HepG2 (cell line): ENCODE data around the gene SP5. TPM values are rescaled to one million over a fixed set of nuclear protein-coding genes. Genes with fewer than 3 reads are reported as not detected.

Experiments used
- FOXP1 ChIP-seq, 2 experiments: fragments of 450-650 bp in 1 of 2; IDR thresholded peaks; 2 replicates each; pipeline ENCODE4 v1.6.1; 2017 to 2018; ENCODE audit warnings: antibody characterized with exemption in 1 of 2
- GZF1 ChIP-seq: sonication (generic); formaldehyde crosslinking; IDR thresholded peaks from 2 replicates; pipeline ENCODE4 v1.5.1; 2020; ENCODE audit warnings: mild to moderate bottlenecking, missing genetic modification reagents
- HOXD1 ChIP-seq: sonication (generic); formaldehyde crosslinking; IDR thresholded peaks from 2 replicates; pipeline ENCODE4 v1.5.0; 2020; ENCODE audit warnings: missing genetic modification reagents
- MTA1 ChIP-seq: sonication (generic); formaldehyde crosslinking; IDR thresholded peaks from 2 replicates; pipeline ENCODE4 v1.4.0; 2020; ENCODE audit warnings: missing genetic modification reagents, mild to moderate bottlenecking, borderline replicate concordance
- SATB2 ChIP-seq: sonication (generic); formaldehyde crosslinking; IDR thresholded peaks from 2 replicates; pipeline ENCODE4 v1.5.0; 2020; ENCODE audit warnings: missing genetic modification reagents
- SRSF9 ChIP-seq: fragments of 200-400 bp; formaldehyde crosslinking; IDR thresholded peaks from 2 replicates; pipeline ENCODE4 v1.6.1; 2018; ENCODE audit warnings: borderline replicate concordance, mild to moderate bottlenecking, low read depth, low read length; ENCODE audit not compliant: insufficient read depth, poor library complexity, severe bottlenecking
- ZNF207 ChIP-seq: fragments of 450-650 bp; IDR thresholded peaks from 2 replicates; pipeline ENCODE4 v1.6.1; 2016; ENCODE audit warnings: antibody characterized with exemption, borderline replicate concordance
- ZNF34 ChIP-seq: sonication (generic); formaldehyde crosslinking; IDR thresholded peaks from 2 replicates; pipeline ENCODE4 v1.4.0; 2020; ENCODE audit warnings: mild to moderate bottlenecking, missing genetic modification reagents, borderline replicate concordance
- ZNF547 ChIP-seq: sonication (generic); formaldehyde crosslinking; IDR thresholded peaks from 2 replicates; pipeline ENCODE4 v1.5.1; 2020; ENCODE audit warnings: mild to moderate bottlenecking, missing genetic modification reagents
- polyA plus RNA-seq, 8 experiments: library from polyadenylated mRNA; depleted of rRNA in 3 of 8; stranded (reverse) in 7 of 8; unstranded in 1 of 8; fragments of >200 nt; fragmentation: Illumina TruSeq in 4 of 8; extraction: Trizol in 4 of 8; gene quantifications; 2 replicates each; pipeline versions ENCODE4 v1.2.1 to v1.2.3, GENCODE V29; 2011 to 2016; ENCODE audit warnings: low read depth in 4 of 8, missing spikeins in 1 of 8, mixed read lengths in 1 of 8; ENCODE audit not compliant: insufficient read depth in 1 of 8
- total RNA-seq, 5 experiments: library from RNA; depleted of rRNA; stranded (reverse); fragments of >200 nt; fragmentation: Illumina TruSeq; extraction: Trizol; gene quantifications; 2 replicates each; pipeline ENCODE4 v1.2.3, GENCODE V29; 2016; ENCODE audit warnings: low read depth in 1 of 5
- TF ChIP-seq, protein P1 (sequence below): sonication (generic); formaldehyde crosslinking; IDR thresholded peaks from 2 replicates; pipeline ENCODE4 v1.4.0; 2020; ENCODE audit warnings: mild to moderate bottlenecking, low read depth, missing genetic modification reagents
- TF ChIP-seq, protein P2 (sequence below): sonication (generic); formaldehyde crosslinking; IDR thresholded peaks from 2 replicates; pipeline ENCODE4 v1.4.0; 2020; ENCODE audit warnings: mild to moderate bottlenecking, missing genetic modification reagents, borderline replicate concordance
- TF ChIP-seq, protein P3 (sequence below): conservative IDR thresholded peaks from 2 replicates; pipeline ENCODE4 v1.6.1; 2018; ENCODE audit warnings: missing genetic modification reagents
- TF ChIP-seq, protein P4 (sequence below): sonication (generic); formaldehyde crosslinking; IDR thresholded peaks from 2 replicates; pipeline ENCODE4 v1.4.0; 2020; ENCODE audit warnings: missing genetic modification reagents, borderline replicate concordance
- TF ChIP-seq, protein P5 (sequence below): sonication (generic); formaldehyde crosslinking; IDR thresholded peaks from 2 replicates; pipeline ENCODE4 v1.8.0; 2023; ENCODE audit warnings: mild to moderate bottlenecking, missing genetic modification reagents

The SP5 gene
- total and polyA plus RNA-seq, 2 of the 13 experiments (the other 11 are each of a cell fraction or from before 2014, with no cell fraction given), result 50.8 to 119 TPM

DNA sequence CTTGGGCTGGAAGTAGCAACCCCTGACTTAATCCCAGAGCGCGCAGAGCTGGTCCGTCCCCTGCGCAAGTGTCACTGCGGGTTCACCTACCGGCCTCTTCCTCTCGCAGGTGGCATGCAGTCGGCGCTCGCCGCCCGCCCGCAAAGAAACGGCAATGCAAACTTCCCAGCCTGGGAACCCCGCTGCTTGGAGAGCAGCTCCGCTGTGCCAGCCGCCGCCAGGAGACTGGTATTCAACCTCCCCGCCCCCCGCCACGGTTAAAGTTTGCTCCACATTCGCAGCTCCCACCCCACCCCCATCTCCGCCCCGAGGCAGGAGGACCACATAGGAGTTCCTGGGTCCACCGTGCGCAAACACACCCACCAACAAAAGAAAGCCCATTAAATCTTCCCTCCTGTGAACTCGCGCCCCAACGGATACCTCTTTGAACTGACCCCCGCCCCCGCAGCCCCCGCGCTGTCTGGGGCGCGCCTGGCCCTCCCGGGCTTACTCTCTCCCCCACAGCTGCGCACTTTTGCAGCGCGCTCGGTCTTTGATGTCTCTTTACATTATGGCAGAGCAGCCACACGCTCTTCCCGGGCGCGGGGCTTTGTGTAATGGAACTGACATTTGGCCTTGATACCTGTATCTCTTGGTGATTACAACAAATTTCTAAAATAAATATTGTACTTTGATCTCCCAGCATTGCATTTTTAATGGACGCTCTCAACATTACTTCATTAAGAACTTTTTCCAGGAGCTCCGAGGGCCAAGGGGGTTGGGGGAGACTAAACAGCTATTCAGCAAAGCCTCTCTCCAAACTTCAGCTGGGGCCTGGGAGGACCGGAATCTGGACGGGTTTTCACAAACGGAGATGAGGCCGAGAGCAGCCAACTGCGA is 3.1 kb upstream of the SP5 start (continued):
- TF ChIP-seq, protein P1, sequence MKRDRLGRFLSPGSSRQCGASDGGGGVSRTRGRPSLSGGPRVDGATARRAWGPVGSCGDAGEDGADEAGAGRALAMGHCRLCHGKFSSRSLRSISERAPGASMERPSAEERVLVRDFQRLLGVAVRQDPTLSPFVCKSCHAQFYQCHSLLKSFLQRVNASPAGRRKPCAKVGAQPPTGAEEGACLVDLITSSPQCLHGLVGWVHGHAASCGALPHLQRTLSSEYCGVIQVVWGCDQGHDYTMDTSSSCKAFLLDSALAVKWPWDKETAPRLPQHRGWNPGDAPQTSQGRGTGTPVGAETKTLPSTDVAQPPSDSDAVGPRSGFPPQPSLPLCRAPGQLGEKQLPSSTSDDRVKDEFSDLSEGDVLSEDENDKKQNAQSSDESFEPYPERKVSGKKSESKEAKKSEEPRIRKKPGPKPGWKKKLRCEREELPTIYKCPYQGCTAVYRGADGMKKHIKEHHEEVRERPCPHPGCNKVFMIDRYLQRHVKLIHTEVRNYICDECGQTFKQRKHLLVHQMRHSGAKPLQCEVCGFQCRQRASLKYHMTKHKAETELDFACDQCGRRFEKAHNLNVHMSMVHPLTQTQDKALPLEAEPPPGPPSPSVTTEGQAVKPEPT, result peak; percentile 70
- TF ChIP-seq, protein P2, sequence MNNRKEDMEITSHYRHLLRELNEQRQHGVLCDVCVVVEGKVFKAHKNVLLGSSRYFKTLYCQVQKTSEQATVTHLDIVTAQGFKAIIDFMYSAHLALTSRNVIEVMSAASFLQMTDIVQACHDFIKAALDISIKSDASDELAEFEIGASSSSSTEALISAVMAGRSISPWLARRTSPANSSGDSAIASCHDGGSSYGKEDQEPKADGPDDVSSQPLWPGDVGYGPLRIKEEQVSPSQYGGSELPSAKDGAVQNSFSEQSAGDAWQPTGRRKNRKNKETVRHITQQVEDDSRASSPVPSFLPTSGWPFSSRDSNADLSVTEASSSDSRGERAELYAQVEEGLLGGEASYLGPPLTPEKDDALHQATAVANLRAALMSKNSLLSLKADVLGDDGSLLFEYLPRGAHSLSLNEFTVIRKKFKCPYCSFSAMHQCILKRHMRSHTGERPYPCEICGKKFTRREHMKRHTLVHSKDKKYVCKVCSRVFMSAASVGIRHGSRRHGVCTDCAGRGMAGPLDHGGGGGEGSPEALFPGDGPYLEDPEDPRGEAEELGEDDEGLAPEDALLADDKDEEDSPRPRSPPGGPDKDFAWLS, result 0 out of 2 replicates have a peak, but pooled peaks have one; percentile 83
- TF ChIP-seq ZNF547 (CRISPR knock-in tag) (peak; percentile 53; the same call in 1 of the 2 replicates), SRSF9 (no peak), HOXD1 (CRISPR knock-in tag) (peak; percentile 83), ZNF207 (no peak), GZF1 (CRISPR knock-in tag) (peak; percentile 90), ZNF34 (CRISPR knock-in tag) (0 out of 2 replicates have a peak, but pooled peaks have one; percentile 12), MTA1 (CRISPR knock-in tag) (peak; percentile 94), FOXP1 (IDR thresholded peaks at IDR 0.05) (0 out of 2 replicates have a peak, but pooled peaks have one; percentile 29), FOXP1 (CRISPR knock-in tag; IDR thresholded peaks at IDR 0.05) (peak; percentile 85), SATB2 (peak; percentile 61; the same call in 1 of the 2 replicates)
- TF ChIP-seq, protein P3, sequence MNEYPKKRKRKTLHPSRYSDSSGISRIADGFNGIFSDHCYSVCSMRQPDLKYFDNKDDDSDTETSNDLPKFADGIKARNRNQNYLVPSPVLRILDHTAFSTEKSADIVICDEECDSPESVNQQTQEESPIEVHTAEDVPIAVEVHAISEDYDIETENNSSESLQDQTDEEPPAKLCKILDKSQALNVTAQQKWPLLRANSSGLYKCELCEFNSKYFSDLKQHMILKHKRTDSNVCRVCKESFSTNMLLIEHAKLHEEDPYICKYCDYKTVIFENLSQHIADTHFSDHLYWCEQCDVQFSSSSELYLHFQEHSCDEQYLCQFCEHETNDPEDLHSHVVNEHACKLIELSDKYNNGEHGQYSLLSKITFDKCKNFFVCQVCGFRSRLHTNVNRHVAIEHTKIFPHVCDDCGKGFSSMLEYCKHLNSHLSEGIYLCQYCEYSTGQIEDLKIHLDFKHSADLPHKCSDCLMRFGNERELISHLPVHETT, result peak; percentile 83
- TF ChIP-seq, protein P4, sequence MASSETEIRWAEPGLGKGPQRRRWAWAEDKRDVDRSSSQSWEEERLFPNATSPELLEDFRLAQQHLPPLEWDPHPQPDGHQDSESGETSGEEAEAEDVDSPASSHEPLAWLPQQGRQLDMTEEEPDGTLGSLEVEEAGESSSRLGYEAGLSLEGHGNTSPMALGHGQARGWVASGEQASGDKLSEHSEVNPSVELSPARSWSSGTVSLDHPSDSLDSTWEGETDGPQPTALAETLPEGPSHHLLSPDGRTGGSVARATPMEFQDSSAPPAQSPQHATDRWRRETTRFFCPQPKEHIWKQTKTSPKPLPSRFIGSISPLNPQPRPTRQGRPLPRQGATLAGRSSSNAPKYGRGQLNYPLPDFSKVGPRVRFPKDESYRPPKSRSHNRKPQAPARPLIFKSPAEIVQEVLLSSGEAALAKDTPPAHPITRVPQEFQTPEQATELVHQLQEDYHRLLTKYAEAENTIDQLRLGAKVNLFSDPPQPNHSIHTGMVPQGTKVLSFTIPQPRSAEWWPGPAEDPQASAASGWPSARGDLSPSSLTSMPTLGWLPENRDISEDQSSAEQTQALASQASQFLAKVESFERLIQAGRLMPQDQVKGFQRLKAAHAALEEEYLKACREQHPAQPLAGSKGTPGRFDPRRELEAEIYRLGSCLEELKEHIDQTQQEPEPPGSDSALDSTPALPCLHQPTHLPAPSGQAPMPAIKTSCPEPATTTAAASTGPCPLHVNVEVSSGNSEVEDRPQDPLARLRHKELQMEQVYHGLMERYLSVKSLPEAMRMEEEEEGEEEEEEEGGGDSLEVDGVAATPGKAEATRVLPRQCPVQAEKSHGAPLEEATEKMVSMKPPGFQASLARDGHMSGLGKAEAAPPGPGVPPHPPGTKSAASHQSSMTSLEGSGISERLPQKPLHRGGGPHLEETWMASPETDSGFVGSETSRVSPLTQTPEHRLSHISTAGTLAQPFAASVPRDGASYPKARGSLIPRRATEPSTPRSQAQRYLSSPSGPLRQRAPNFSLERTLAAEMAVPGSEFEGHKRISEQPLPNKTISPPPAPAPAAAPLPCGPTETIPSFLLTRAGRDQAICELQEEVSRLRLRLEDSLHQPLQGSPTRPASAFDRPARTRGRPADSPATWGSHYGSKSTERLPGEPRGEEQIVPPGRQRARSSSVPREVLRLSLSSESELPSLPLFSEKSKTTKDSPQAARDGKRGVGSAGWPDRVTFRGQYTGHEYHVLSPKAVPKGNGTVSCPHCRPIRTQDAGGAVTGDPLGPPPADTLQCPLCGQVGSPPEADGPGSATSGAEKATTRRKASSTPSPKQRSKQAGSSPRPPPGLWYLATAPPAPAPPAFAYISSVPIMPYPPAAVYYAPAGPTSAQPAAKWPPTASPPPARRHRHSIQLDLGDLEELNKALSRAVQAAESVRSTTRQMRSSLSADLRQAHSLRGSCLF (CRISPR knock-in tag), result no peak
- TF ChIP-seq, protein P5, sequence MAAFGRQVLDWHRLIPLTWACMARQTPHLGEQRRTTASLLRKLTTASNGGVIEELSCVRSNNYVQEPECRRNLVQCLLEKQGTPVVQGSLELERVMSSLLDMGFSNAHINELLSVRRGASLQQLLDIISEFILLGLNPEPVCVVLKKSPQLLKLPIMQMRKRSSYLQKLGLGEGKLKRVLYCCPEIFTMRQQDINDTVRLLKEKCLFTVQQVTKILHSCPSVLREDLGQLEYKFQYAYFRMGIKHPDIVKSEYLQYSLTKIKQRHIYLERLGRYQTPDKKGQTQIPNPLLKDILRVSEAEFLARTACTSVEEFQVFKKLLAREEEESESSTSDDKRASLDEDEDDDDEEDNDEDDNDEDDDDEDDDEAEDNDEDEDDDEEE (CRISPR knock-in tag), result no peak
